ENCODE results near the gene ARL6IP4. TPM values are rescaled to one million over a fixed set of nuclear protein-coding genes. Genes with fewer than 3 reads are reported as not detected.

The ARL6IP4 gene
- polyA plus RNA-seq, 6 donors from 2014 or later = 132 to 202 (median 187) TPM

DNA sequence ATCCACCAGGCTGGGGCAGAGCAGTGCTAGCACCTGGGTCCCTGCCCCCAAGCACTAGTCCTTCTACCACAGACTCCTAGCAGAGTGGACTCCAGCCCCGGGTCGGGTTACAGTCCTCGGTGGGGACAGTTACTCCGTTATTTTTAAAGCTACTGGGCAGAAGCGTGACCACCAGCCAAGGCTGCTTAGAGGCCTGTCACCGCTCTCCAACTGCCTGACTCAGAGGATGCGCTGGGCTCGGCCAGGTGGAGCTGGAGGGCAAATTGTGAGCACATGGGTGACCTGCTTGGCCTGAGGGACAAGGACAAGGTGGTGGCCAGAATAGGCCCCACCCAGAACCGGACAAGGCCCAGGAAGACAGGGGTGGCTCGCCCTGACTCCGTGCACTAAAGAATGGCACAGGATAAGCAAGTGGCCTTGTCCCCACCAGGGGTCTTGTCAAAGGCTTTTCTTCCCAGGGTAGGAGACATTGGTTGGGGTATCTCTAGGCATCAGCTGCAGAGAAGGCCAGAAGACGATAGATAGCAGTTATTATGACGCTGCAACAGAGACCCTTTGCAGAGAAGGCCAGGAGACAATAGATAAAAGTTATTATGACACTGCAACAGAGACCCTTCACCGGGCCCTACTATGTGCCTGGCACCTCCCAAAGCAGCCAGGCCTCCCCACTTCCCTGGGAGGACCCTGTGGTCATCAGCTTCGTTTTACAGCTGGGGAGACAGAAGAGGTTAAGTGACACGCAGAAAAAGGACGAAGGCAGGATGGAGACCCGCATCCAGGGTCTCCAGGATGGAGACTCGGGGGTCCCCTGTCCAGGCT lies 15.8 kb upstream of the ARL6IP4 start:
- Mint-ChIP-seq H3K4me3 (peak overlapping the region; percentile 21 to 79 (median 52)), H3K27me3 (no peaks in the 10 kb centered on the region), H3K4me1 (peaks cover 5 to 10% (median 6%) of the 10 kb centered on the region in 3 donors), H3K27ac (peak overlapping the region in 1 of 6 donors; percentile 37), H3K36me3 (no peaks in the 10 kb centered on the region), H3K9me3 (no peaks in the 10 kb centered on the region)
- ATAC-seq (ENCODE audit: low read depth in 2 of 2) (no peak), DNase-seq (no peak)

- peaks cover 5 to 10% (median 6%) of the 10 kb centered on the region in 3 donors for H3K4me1 Mint-ChIP-seq
- H3K27ac Mint-ChIP-seq = no peak overlapping the region
- no peak for ATAC-seq (ENCODE audit: low read depth in 2 of 2)
- no peaks in the 10 kb centered on the region for H3K36me3 Mint-ChIP-seq
- no peaks in the 10 kb centered on the region for H3K9me3 Mint-ChIP-seq
- peak overlapping the region in 7 of 8 donors; percentile 19 to 62 (median 39) for H3K4me3 Mint-ChIP-seq
- H3K27me3 Mint-ChIP-seq = no peaks in the 10 kb centered on the region
- no peak for DNase-seq
Observed at GRCh38 chr12:122965321-122965751, 15.1 kb upstream of the ARL6IP4 start.

GRCh38 chr12:122965851-122966742 lies 14.4 kb upstream of the ARL6IP4 start, which contains the start of gene ABCB9:
Gene ABCB9, minus strand, starts transcription at chr12:122966463. Its CDS starts 6,228 bp downstream, at chr12:122960235.
- Mint-ChIP-seq H3K4me3 (peak within 1 kb of the TSS; percentile 28 to 87 (median 66)), H3K27ac (peak within 1 kb of the TSS in 2 of 6 donors; percentile 39 to 57), H3K36me3 (no peaks in the 10 kb centered on the region), H3K4me1 (peaks cover 5 to 10% (median 6%) of the 10 kb centered on the region in 3 donors), H3K27me3 (no peaks in the 10 kb centered on the region), H3K9me3 (no peaks in the 10 kb centered on the region)
- peak; percentile 80 for DNase-seq
- ATAC-seq (ENCODE audit: low read depth in 2 of 2) = peak; percentile 94 to 95

DNA sequence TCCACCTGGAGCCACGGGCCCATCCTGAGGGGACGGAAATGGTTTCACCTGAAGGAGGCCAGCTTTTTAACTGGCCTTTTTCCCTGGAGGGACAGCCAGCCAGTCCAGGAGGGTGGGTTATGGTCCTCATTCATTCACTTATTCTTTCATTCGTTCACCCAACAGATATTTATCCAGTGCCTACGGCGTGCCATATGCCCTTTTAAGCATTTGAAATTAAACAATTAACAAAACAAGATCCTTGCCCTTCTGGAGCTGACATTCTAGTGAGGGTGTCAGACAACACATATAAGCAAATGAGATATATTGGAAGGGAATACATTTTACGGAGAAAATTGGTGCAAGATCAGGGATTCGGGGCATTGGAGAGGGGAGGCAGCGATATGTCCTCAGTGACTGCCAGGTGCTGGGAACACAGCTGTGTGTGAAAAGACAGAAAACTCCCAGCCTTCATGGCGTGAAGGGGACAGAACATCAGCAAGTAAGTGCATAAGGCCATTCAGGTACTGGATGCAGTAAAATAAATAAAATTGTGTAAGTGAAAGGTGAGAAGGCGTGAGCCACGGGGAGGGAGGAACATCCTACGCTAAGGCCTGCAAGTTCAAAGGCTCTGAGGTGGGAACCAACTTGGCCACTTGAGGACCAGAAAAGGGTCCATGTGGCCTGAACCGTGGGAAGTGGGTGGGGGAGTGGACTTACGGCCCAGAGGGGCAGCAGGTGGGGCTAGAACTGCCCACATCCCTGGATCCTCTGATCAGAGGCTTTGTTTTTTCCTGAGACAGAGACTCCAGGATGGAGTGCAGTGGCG lies 13.5 kb upstream of the ARL6IP4 start:
- peak overlapping the region in 7 of 8 donors; percentile 22 to 71 (median 57) for H3K4me3 Mint-ChIP-seq
- ATAC-seq (ENCODE audit: low read depth in 2 of 2) = no peak
- DNase-seq = no peak

DNA sequence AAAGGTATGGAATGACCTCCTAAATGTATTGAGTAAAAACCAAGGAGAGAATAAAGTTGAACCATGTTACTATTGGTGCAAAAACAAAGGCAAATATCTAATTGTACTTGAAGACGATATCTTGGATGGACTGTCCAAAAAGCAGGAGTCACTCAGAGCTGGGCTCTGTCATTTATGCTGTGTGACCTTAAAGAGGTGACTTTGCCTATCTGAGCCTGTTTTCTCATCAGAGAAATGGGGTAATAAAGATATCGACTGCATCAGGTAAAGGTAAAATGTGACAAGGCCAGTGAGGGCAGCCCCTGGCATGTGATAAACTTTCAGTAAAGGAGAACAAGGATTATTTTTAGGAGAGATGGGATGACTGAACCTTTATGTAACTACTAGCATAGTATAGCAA lies 12.4 kb upstream of the ARL6IP4 start:
- Mint-ChIP-seq H3K36me3 (no peaks in the 10 kb centered on the region), H3K4me1 (peaks cover 5 to 10% (median 6%) of the 10 kb centered on the region in 3 donors), H3K4me3 (no peak overlapping the region), H3K9me3 (no peaks in the 10 kb centered on the region), H3K27ac (peak overlapping the region in 1 of 6 donors; percentile 7), H3K27me3 (no peaks in the 10 kb centered on the region)
- no peak for DNase-seq
- ATAC-seq (ENCODE audit: low read depth in 2 of 2) = no peak

More for the DNA sequence above, 13.5 kb upstream of the ARL6IP4 start:
- Mint-ChIP-seq H3K27ac (peak overlapping the region in 2 of 6 donors; percentile 39 to 57), H3K4me1 (peaks cover 5 to 10% (median 6%) of the 10 kb centered on the region in 3 donors), H3K36me3 (no peaks in the 10 kb centered on the region), H3K9me3 (no peaks in the 10 kb centered on the region), H3K27me3 (no peaks in the 10 kb centered on the region)

DNA sequence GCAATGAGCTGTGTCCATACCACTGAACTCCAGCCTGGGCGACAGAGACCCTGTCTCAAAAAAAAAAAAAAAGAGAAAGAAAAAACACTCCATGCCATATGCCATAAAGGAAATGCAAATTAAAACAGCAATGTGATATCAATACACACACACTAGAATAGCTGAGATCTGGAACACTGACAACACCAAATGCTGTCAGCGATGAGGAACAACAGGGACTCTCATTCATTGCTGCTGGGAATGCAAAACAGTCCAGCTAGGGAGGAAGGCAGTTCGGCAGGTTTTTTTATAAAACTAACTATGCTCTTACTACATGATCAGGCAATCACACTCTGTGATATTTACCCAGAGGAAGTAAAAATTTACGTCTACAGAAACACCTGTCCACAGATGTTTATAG lies 10.8 kb upstream of the ARL6IP4 start:
- Mint-ChIP-seq H3K36me3 (no peaks in the 10 kb centered on the region), H3K9me3 (no peaks in the 10 kb centered on the region), H3K4me1 (peaks cover 5 to 16% (median 8%) of the 10 kb centered on the region in 3 donors), H3K27ac (peak overlapping the region in 1 of 6 donors; percentile 58), H3K4me3 (peak overlapping the region in 1 of 8 donors; percentile 41), H3K27me3 (no peaks in the 10 kb centered on the region)
- DNase-seq = no peak
- ATAC-seq (ENCODE audit: low read depth in 2 of 2) = no peak

GRCh38 chr12:122974274-122974891 lies 6.1 kb upstream of the ARL6IP4 start:
- DNase-seq (peak; percentile 99), ATAC-seq (ENCODE audit: low read depth in 2 of 2) (peak; percentile 87)
- peak overlapping the region; percentile 96 to 100 (median 99) for H3K27ac Mint-ChIP-seq
- H3K36me3 Mint-ChIP-seq = no peaks in the 10 kb centered on the region
- peaks cover 4 to 44% (median 19%) of the 10 kb centered on the region in 3 donors for H3K4me1 Mint-ChIP-seq
- no peaks in the 10 kb centered on the region for H3K9me3 Mint-ChIP-seq
- H3K27me3 Mint-ChIP-seq = no peaks in the 10 kb centered on the region
- H3K4me3 Mint-ChIP-seq = peak overlapping the region; percentile 97 to 99 (median 99)

DNA sequence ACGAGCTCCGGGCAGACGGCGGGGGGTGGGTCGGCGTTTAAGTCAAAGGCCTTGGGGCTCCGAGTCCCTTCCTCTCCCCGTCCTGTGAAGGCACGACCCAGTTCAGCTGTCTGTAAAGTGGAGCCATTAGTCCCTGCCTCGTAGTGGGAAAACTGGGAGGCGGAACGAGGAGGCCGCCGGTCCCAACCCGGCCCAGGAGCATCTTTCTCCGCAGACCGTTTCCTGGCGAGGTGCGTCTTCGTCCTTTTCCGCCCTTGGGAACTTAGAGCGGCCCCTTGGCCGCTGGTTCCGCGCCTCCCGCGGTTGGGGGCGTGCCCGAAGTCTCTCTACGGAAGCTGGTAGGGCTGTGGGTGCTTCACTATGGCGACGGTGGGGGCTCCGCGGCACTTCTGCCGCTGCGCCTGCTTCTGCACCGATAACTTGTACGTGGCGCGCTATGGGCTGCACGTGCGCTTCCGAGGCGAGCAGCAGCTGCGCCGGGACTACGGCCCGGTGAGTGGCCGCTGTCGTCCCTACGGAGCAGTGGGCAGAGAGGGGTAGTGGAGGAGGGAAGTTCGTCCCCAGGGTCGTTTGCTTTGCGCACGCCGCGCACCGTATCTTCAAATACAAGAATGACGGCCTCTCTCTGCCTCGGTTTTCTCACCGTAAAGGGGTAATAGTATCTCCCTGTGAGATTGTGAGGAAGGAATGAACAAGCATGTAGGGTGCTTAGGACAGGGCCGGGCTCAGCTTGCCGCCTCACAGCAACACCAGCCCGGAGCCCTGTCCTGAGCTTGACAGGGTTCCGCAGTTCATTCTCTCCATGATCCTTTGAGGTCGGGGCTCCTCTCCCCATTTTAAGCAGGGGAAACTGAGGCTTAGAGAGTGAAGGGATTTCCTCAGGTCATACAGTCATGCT lies 5.3 kb upstream of the ARL6IP4 start, which contains the start of gene OGFOD2:
Gene OGFOD2, plus strand, starts transcription at position 353 of the 898 bp plus-strand sequence. Its CDS starts 8 bp downstream, at position 361.
- H3K27ac Mint-ChIP-seq = peak within 1 kb of the TSS; percentile 96 to 100 (median 99)
- peaks cover 6 to 52% (median 26%) of the 10 kb centered on the region in 3 donors for H3K4me1 Mint-ChIP-seq
- peak within 1 kb of the TSS; percentile 97 to 99 (median 99) for H3K4me3 Mint-ChIP-seq
- DNase-seq = peak; percentile 90
- no peaks in the 10 kb centered on the region for H3K36me3 Mint-ChIP-seq
- no peaks in the 10 kb centered on the region for H3K27me3 Mint-ChIP-seq
- ATAC-seq (ENCODE audit: low read depth in 2 of 2) = peak; percentile 82 to 83
- no peaks in the 10 kb centered on the region for H3K9me3 Mint-ChIP-seq

GRCh38 chr12:122975790-122976647 lies 4.5 kb upstream of the ARL6IP4 start:
- no peak for ATAC-seq (ENCODE audit: low read depth in 2 of 2)
- Mint-ChIP-seq H3K36me3 (no peaks in the 10 kb centered on the region), H3K27ac (peak overlapping the region in 5 of 6 donors; percentile 12 to 99 (median 47))

GRCh38 chr12:122976648-122976975 lies 3.9 kb upstream of the ARL6IP4 start:
- DNase-seq (no peak), ATAC-seq (ENCODE audit: low read depth in 2 of 2) (no peak)
- Mint-ChIP-seq H3K27ac (no peak overlapping the region), H3K27me3 (no peaks in the 10 kb centered on the region), H3K4me3 (peak overlapping the region; percentile 22 to 99 (median 86)), H3K4me1 (peaks cover 13 to 54% (median 36%) of the 10 kb centered on the region in 3 donors), H3K9me3 (no peaks in the 10 kb centered on the region), H3K36me3 (no peaks in the 10 kb centered on the region)

More at GRCh38 chr12:122975790-122976647, 4.5 kb upstream of the ARL6IP4 start:
- Mint-ChIP-seq H3K9me3 (no peaks in the 10 kb centered on the region), H3K4me3 (peak overlapping the region; percentile 97 to 99 (median 99)), H3K4me1 (peaks cover 9 to 52% (median 30%) of the 10 kb centered on the region in 3 donors), H3K27me3 (no peaks in the 10 kb centered on the region)
- no peak for DNase-seq

- H3K4me1 Mint-ChIP-seq = peaks cover 17 to 59% (median 41%) of the 10 kb centered on the region in 3 donors
- no peak for ATAC-seq (ENCODE audit: low read depth in 2 of 2)
- H3K36me3 Mint-ChIP-seq = no peaks in the 10 kb centered on the region
- peak overlapping the region in 1 of 6 donors; percentile 15 for H3K27ac Mint-ChIP-seq
- H3K27me3 Mint-ChIP-seq = no peaks in the 10 kb centered on the region
- peak overlapping the region; percentile 30 to 99 (median 80) for H3K4me3 Mint-ChIP-seq
- DNase-seq = no peak
- no peaks in the 10 kb centered on the region for H3K9me3 Mint-ChIP-seq
Observed at GRCh38 chr12:122977153-122977552, 3.3 kb upstream of the ARL6IP4 start.
